GM18951 (cell line): Measurements from ENCODE around the gene FAAH2.

ENCODE experiments used
- POLR2A ChIP-seq: IDR thresholded peaks from 4 replicates; pipeline ENCODE4 v1.6.1; 2011; ENCODE audit warnings: mild to moderate bottlenecking; ENCODE audit not compliant: insufficient read length, insufficient read depth; ENCODE audit errors: extremely low read depth
- in situ Hi-C: fragments of 300-500 bp; cut with MboI; formaldehyde crosslinking; loops from one replicate; pipeline ENCODE4 v1.12.0; 2022; ENCODE audit warnings: low sequenced_read_pairs, mixed read lengths, inconsistent platforms; ENCODE audit not compliant: unreplicated experiment

FAAH2 gene

GRCh38 chrX:57422289-57422688, 135.8 kb downstream of the FAAH2 start:
- in situ Hi-C loops: no loop called here

DNA sequence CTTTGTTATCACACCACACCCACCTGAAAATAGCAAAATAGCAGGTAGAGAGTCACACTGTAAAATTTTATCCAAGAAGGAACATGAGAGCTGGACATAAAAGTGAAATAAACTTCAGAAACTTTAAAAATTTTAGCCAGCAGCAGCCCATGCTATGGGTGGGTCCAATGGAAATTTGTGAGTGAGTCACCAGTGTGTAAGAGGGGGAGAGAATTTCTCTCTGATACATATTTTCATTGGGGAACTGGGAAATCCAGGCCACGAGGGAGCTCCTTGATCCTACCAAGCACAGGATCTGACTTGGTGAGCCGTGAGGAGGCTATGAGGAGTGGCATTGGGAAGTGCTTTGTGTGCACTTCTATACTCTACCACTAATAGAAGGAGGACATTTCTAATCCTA, 136.3 kb downstream of the FAAH2 start:
- in situ Hi-C loops: no loop called here
- no peak for TF ChIP-seq POLR2A

More at GRCh38 chrX:57422289-57422688, 135.8 kb downstream of the FAAH2 start:
- no peak for TF ChIP-seq POLR2A

- no peak for TF ChIP-seq POLR2A
- in situ Hi-C loops: no loop called here
Measured at GRCh38 chrX:57445076-57445475, 158.6 kb downstream of the FAAH2 start.

DNA sequence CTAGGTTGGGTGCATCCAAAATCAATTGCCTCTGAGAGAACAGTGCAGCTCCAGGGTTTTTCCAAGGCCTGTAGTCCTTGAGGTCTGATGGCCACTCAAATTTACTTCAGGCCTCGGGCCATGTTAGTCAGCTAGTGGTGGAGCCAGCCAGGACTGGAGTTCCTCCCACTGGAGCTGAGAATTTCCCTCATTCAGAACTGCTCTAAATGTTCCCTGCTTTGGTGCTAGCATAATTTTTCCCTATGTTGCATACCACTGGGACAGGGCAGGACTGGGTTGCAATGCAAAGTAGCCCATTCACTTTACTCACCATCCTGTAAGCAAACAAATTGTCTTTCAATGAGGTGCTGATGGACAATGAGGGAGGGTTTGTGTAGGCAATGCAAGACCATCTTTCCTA, 159.3 kb downstream of the FAAH2 start:
- no peak for TF ChIP-seq POLR2A
- in situ Hi-C loops: no loop called here

DNA sequence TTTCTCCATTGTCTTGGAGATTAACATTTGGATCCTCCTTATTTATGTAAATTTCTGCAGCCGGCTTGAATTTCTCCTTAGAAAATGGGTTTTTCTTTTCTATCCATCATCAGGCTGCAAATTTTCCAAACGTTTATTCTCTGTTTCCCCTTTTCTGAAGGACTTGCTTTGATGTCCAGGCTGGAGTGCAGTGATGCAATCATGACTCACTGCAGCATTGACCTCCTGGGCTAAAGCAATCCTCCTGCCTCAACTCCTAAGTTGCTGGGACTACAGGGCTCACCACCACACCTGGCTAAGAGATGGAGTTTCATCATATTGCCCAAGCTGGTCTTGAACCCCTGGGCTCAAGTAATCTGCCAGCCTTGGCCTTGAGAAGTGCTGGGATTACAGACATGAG, 161.3 kb downstream of the FAAH2 start:
- TF ChIP-seq POLR2A: no peak
- in situ Hi-C loops: no loop called here

- no peak for TF ChIP-seq POLR2A
- in situ Hi-C loops: no loop called here
Measured at GRCh38 chrX:57451426-57452020, 165.0 kb downstream of the FAAH2 start.

DNA sequence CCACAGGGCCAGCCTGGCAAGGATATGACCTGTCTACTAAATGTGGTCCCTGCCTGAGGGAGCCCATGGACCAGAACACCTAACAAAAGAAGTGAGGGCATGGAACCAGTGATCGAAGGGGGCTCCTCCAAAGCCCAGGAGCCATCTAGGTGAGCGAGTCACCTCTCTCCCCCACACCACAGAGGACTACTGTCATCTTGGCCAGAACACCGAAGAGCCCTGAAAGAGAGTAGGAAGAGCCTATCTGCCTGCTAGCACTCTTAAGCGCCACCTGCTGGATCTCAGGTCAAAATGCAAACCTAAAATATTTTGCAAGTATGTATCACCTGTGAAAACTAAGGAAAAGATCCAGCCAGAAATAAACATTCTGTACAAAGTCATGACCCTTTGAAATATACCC, 167.4 kb downstream of the FAAH2 start:
- no peak for TF ChIP-seq POLR2A
- in situ Hi-C loops: no loop called here

GRCh38 chrX:57481514-57481913, 195.0 kb downstream of the FAAH2 start:
- no peak for TF ChIP-seq POLR2A
- in situ Hi-C loops: no loop called here

GRCh38 chrX:57516491-57516890, 230.0 kb downstream of the FAAH2 start:
- in situ Hi-C loops: no loop called here
- TF ChIP-seq POLR2A: no peak

- in situ Hi-C loops: no loop called here
- TF ChIP-seq POLR2A: no peak
Measured at GRCh38 chrX:57519578-57520118, 233.1 kb downstream of the FAAH2 start.

GRCh38 chrX:57528670-57529255, 242.3 kb downstream of the FAAH2 start:
- TF ChIP-seq POLR2A: no peak

More at GRCh38 chrX:57528670-57529255, 242.3 kb downstream of the FAAH2 start:
- in situ Hi-C loops: no loop called here
